ENCODE measurements around the gene GZMB.

DNA sequence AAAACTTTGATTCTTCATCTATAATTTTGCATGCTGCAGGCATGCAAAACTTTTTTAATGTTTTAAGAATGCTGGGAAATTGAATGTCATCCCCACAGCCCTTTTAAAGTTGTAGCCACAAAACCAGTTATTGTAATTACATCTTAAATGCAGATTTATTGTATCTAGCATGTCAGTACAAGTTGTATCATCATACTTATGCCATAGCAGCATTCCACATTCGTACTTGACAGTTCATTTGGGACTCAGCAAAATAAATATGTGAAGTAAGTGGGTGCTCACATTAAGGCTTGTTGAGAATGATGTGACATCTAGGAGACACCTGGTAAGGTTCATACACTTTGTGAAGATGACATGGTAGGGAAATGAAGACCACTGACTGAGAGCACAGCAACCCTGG lies 44.0 kb upstream of the GZMB start:
- TF ChIP-seq, protein P1, sequence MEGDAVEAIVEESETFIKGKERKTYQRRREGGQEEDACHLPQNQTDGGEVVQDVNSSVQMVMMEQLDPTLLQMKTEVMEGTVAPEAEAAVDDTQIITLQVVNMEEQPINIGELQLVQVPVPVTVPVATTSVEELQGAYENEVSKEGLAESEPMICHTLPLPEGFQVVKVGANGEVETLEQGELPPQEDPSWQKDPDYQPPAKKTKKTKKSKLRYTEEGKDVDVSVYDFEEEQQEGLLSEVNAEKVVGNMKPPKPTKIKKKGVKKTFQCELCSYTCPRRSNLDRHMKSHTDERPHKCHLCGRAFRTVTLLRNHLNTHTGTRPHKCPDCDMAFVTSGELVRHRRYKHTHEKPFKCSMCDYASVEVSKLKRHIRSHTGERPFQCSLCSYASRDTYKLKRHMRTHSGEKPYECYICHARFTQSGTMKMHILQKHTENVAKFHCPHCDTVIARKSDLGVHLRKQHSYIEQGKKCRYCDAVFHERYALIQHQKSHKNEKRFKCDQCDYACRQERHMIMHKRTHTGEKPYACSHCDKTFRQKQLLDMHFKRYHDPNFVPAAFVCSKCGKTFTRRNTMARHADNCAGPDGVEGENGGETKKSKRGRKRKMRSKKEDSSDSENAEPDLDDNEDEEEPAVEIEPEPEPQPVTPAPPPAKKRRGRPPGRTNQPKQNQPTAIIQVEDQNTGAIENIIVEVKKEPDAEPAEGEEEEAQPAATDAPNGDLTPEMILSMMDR (IDR thresholded peaks at IDR 0.05): no peak
- TF ChIP-seq EZH2 (IDR thresholded peaks at IDR 0.05): no peak
